IgD-negative memory B cell (primary cell): ENCODE results near the gene HNRNPA1. TPM values are rescaled to one million over a fixed set of nuclear protein-coding genes. Genes with fewer than 3 reads are reported as not detected.
A peak's percentile ranks its signal among the peaks of the same experiment; 100 is the strongest.
"Not testable (repeated sequence)": the region's sequence is repeated elsewhere in the genome, so short reads cannot be mapped to it uniquely, and the experiment has no call there.

ENCODE experiments used
- H3K27ac Mint-ChIP-seq, 3 donors: one replicate each; pipeline ENCODE4 v1.8.0; 2020 to 2022; ENCODE audit warnings: mild to moderate bottlenecking in 3 of 3, mixed read lengths in 3 of 3, moderate library complexity in 1 of 3
- H3K27me3 Mint-ChIP-seq: one replicate; pipeline ENCODE4 v1.8.0; 2021; ENCODE audit warnings: mixed read lengths
- H3K36me3 Mint-ChIP-seq: one replicate; pipeline ENCODE4 v1.8.0; 2020; ENCODE audit warnings: mild to moderate bottlenecking, mixed read lengths
- H3K4me1 Mint-ChIP-seq, 3 donors: one replicate each; pipeline ENCODE4 v1.8.0; 2020 to 2022; ENCODE audit warnings: mixed read lengths in 3 of 3, mild to moderate bottlenecking in 1 of 3
- H3K4me3 Mint-ChIP-seq, 4 donors: one replicate each; pipeline ENCODE4 v1.8.0; 2020 to 2022; ENCODE audit warnings: mild to moderate bottlenecking in 4 of 4, mixed read lengths in 4 of 4, moderate library complexity in 3 of 4
- H3K9me3 Mint-ChIP-seq, 3 donors: one replicate each; pipeline ENCODE4 v1.8.0; 2020 to 2021; ENCODE audit warnings: mixed read lengths in 3 of 3, mild to moderate bottlenecking in 1 of 3
- polyA plus RNA-seq: library from polyadenylated mRNA; unstranded; fragments of 300-500 nt; fragmentation: Illumina TruSeq; gene quantifications from one replicate; pipeline ENCODE4 v1.2.3, GENCODE V29; 2021

HNRNPA1 gene
- polyA plus RNA-seq, 1 donor from 2014 or later: 748 TPM

DNA sequence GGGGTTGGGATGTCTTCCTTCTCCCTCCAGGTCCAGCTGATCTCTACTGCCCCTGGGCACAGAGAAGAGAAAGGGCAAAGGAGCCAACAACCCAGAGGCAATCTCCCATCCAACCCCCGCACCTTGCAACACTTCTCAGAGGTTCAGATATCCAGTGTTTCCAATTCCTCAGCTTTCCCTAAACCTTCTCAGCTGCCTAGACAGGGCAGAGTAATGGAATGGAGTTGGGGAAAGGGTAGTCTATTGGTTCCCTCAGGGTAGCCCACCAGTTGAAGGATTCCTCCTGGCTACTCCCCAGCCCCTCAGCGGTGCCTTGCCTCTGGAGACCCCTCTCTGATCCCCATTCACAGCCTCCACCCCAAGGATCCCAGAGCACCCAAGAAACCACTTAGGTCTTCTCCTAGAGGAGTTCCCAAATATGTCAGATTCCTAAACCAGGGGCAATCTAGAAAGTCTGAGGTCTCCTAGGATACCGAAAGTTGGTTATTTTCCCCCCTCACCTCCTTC is 19.8 kb downstream of the HNRNPA1 start:
- no peak overlapping the region for H3K4me3 Mint-ChIP-seq
- H3K4me1 Mint-ChIP-seq: peaks cover 27 to 29% (median 28%) of the 10 kb centered on the region in 3 donors
- no peak overlapping the region for H3K27ac Mint-ChIP-seq
- H3K9me3 Mint-ChIP-seq: no peaks in the 10 kb centered on the region
- H3K27me3 Mint-ChIP-seq: peaks cover 53% of the 10 kb centered on the region
- H3K36me3 Mint-ChIP-seq: no peaks in the 10 kb centered on the region

DNA sequence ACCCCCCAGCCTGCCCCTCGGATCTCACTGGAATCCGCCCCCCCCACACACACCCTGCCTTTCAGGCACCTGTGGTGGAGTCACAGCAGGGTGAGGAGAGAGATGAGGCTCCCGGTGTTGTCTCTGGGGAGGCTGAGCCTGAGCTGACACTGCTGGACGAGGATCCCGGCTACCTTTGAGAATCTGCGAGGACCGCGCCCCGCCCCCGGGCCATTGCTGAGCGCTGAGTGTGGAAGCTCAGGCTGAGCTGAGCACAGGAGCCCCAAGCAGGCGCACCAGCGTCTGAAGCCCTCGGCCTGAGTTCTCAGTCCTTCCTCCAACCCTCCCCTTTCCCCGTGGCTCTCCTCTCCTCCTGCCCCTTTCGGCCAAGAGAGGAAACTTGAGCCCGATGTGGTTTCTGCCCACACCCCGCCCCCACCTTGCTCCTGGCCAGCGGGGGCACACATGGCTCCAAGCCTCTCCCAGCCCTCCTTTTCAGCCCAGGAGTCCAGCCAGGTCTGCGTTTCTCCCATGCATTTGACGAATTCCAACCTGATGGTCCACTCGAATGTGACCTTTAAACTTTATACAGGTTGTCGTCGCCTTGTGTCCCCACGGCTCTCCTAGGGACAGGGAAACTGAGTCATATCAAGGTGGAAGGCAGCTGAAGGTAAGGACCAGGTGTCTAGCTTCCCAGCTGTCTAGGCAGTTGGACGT is 20.4 kb downstream of the HNRNPA1 start, which contains the start of gene NFE2:
Gene NFE2 (minus strand): TSS at position 284 of the 696 bp plus-strand sequence. CDS start 5,767 bp downstream, outside the sequence.
- no peaks in the 10 kb centered on the region for H3K9me3 Mint-ChIP-seq
- H3K36me3 Mint-ChIP-seq: no peaks in the 10 kb centered on the region
- H3K4me1 Mint-ChIP-seq: peaks cover 27 to 29% (median 28%) of the 10 kb centered on the region in 3 donors
- peaks cover 53% of the 10 kb centered on the region for H3K27me3 Mint-ChIP-seq
- H3K4me3 Mint-ChIP-seq: peak within 1 kb of the TSS in 3 of 4 donors; percentile 4 to 75 (median 67)
- H3K27ac Mint-ChIP-seq: no peak within 1 kb of the TSS

DNA sequence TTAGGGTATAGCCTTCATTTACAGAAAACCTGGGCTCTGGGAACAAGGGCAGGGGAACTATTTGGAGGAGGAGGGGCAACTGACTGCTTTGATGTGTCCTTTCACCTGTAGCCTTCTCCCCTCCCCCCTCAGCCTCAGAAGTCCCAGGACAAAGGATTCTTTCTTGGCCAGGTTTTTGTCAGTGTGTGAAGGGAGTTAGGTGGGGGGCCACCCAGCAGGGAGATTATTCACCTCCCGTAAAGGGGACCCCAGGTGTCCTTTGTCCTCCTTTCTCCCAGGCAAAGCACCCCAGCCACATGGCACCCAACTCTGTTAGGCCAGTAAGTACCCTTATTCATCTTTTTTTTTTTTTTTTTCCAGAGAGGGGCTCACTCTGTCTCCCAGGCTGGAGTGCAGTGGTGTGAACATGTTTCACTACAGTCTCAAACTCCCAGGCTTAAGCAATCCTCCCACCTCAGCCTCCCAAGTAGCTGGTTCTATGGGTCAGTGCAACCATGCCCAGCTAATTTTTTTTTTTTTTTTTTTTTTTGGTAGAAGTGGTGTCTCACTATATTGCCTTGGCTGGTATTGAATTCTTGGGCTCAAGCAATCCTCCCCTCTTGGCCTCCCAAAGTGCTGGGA is 21.0 kb downstream of the HNRNPA1 start:
- peaks cover 27 to 29% (median 28%) of the 10 kb centered on the region in 3 donors for H3K4me1 Mint-ChIP-seq
- no peak overlapping the region for H3K27ac Mint-ChIP-seq
- no peaks in the 10 kb centered on the region for H3K36me3 Mint-ChIP-seq
- H3K4me3 Mint-ChIP-seq: peak overlapping the region in 1 of 4 donors; percentile 46
- peaks cover 52% of the 10 kb centered on the region for H3K27me3 Mint-ChIP-seq
- no peaks in the 10 kb centered on the region for H3K9me3 Mint-ChIP-seq

DNA sequence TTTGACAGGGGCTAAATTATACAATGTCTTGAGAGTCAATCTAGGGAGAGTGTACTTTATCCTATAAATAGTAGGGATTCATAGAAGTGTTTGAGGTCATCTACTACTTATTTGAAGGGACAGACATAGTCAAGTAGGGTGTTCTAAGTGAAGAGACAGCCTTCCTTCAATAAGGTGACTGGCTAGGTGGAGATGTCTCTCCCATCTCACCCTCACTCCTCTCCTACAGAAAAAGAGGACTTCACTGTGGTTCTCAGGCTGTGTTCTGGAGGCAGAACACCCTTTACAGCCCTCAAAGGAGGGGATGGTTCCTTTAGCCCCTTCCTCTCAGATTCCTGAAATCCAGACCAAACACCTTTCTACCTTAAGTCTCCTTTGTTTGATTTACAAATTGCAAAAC is 23.1 kb downstream of the HNRNPA1 start:
- Mint-ChIP-seq H3K4me3 (peak overlapping the region in 2 of 4 donors; percentile 19 to 64), H3K27me3 (peaks cover 51% of the 10 kb centered on the region)

DNA sequence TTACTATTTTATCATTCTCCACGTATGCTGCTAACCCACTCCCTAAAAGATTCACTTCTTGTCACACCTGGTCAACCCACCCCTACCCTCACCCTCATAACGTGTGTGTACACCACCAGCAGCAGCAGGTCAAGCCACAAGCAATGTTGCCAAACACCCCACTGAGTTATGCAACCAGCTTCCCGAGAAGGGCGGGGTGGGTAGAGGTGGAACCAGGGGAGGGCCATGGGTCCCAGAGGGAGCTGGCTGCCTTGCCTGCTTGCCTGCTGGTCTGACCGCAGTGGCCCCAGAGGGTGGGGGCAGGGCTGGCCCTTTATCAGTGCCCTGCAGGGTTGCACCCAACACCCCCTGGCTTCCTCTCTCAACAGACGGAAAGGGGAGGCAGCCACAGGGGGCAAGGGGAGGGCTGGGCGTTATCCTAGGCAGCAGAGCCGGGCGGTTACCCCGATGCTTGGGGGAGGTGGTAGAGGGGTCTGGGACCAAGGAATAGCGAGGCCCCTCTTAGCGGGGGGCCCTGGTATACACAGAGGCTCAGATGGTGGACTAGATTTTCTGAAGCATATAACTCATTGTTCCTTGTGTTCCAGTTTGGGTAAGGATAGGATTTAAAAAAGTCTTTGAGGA is 23.8 kb downstream of the HNRNPA1 start:
- H3K36me3 Mint-ChIP-seq: no peaks in the 10 kb centered on the region
- no peak overlapping the region for H3K27ac Mint-ChIP-seq
- H3K4me3 Mint-ChIP-seq: peak overlapping the region in 2 of 4 donors; percentile 64 to 83

More for the DNA sequence above, 23.1 kb downstream of the HNRNPA1 start:
- no peaks in the 10 kb centered on the region for H3K36me3 Mint-ChIP-seq
- no peak overlapping the region for H3K27ac Mint-ChIP-seq
- H3K9me3 Mint-ChIP-seq: no peaks in the 10 kb centered on the region
- H3K4me1 Mint-ChIP-seq: peaks cover 23 to 26% (median 26%) of the 10 kb centered on the region in 3 donors

DNA sequence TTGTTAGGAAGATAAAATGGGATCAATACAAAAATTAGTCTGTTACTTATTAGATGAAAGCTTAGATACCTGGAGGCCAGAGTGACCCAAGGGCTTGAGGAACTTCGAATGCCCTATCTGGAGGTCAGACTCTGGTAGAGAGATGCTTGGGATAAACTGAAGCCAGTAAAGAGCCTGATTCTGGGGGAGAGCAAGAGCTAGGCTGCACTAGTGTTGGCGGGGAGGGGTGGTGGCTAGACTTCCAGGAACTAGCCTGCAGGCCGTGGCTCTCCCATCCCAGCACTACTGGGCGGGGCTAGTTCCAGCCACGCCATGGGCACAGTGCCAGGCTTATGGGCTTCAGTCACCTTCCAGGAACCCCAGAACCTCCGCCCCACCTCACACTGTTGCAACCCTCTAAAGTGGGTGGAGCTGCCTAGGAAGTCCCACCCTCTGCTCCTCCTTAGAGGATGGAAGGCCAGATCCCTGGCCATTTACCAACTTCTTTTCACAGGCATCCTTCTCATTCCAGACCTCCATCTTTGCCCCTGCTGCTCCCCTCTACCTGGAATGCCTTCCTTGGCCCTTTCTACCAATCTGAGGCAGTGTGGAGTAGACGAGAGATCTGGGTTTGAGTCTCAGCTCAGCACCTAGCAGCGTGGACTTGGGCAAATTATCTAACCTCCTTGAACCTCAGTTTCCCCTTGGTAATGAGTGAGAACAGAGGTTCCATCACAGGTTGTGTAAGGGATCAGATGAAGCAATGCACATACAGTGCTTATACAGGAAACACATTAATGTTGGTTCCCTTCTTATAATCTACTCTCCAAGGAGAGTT is 26.6 kb downstream of the HNRNPA1 start:
- H3K9me3 Mint-ChIP-seq: no peaks in the 10 kb centered on the region
- peaks cover 24% of the 10 kb centered on the region for H3K27me3 Mint-ChIP-seq
- H3K27ac Mint-ChIP-seq: no peak overlapping the region
- H3K4me1 Mint-ChIP-seq: peaks cover 20 to 23% (median 22%) of the 10 kb centered on the region in 3 donors
- no peak overlapping the region for H3K4me3 Mint-ChIP-seq
- H3K36me3 Mint-ChIP-seq: no peaks in the 10 kb centered on the region

More for the DNA sequence above, 23.8 kb downstream of the HNRNPA1 start:
- Mint-ChIP-seq H3K27me3 (peaks cover 45% of the 10 kb centered on the region), H3K9me3 (no peaks in the 10 kb centered on the region), H3K4me1 (peaks cover 23 to 26% (median 26%) of the 10 kb centered on the region in 3 donors)

DNA sequence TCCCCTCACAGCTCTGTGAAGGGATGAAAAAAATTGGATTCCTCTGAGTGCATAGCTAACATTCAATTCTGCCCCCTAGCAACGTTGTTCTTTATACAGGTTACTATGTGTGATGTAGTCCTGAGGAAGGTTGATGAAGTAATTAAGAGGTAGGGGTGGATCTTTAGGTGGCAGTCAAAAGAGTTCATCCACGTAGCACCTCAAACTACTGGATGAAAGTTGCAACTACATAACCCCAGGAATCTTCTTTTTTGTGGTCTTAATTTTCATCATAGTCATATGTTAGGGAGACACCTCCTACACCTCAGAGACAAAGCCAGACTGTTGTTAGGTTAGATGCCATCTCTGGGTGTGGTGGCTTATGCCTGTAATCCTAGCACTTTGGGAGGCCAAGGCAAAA is 30.5 kb downstream of the HNRNPA1 start:
- no peaks in the 10 kb centered on the region for H3K9me3 Mint-ChIP-seq
- H3K4me1 Mint-ChIP-seq: peaks cover 0 to 4% (median 2%) of the 10 kb centered on the region in 3 donors
- H3K4me3 Mint-ChIP-seq: no peak overlapping the region
- no peak overlapping the region for H3K27ac Mint-ChIP-seq
- H3K36me3 Mint-ChIP-seq: peaks cover 3% of the 10 kb centered on the region
- H3K27me3 Mint-ChIP-seq: peaks cover 12% of the 10 kb centered on the region

DNA sequence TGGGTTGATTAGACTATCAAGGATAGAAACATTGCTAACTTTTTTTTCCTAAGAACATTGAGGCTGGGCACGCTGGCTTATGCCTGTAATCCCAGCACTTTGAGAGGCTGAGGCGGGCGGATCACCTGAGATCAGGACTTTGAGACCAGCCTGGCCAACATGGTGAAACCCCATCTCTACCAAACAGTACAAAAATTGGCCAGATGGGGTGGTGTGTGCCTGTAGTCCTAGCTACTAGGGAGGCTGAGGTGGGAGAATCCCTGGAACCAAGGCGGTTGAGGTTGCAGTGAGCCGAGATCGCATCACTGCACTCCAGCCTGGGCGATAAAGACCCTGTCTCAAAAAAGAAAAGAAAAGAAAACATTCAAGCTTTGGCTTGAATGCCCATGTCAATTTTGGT is 31.8 kb downstream of the HNRNPA1 start:
- not testable (repeated sequence) for H3K9me3 Mint-ChIP-seq, H3K27me3 Mint-ChIP-seq, H3K36me3 Mint-ChIP-seq, H3K4me1 Mint-ChIP-seq, H3K27ac Mint-ChIP-seq, H3K4me3 Mint-ChIP-seq

DNA sequence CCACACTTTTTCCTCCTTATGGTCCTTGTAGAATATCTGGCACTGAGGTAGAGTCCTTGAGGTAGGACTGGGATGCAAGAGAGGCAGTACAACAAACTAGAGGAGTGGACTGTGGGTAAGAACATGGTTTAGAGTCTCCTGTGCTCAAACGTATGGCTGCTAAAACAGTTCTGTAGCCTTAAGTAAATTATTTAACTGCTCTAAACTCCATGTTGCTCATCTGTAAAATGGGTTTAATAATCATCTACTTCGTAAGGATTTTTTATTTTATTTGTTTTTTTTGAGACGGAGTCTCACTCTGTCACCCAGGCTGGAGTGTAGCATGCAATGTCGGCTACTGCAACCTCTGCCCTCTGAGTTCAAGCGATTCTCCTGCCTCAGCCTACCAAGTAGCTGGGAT is 40.8 kb downstream of the HNRNPA1 start:
- Mint-ChIP-seq H3K4me3 (no peak overlapping the region), H3K9me3 (no peaks in the 10 kb centered on the region), H3K36me3 (peaks cover 1% of the 10 kb centered on the region), H3K4me1 (peaks cover 7 to 14% (median 9%) of the 10 kb centered on the region in 3 donors), H3K27me3 (no peaks in the 10 kb centered on the region), H3K27ac (no peak overlapping the region)

DNA sequence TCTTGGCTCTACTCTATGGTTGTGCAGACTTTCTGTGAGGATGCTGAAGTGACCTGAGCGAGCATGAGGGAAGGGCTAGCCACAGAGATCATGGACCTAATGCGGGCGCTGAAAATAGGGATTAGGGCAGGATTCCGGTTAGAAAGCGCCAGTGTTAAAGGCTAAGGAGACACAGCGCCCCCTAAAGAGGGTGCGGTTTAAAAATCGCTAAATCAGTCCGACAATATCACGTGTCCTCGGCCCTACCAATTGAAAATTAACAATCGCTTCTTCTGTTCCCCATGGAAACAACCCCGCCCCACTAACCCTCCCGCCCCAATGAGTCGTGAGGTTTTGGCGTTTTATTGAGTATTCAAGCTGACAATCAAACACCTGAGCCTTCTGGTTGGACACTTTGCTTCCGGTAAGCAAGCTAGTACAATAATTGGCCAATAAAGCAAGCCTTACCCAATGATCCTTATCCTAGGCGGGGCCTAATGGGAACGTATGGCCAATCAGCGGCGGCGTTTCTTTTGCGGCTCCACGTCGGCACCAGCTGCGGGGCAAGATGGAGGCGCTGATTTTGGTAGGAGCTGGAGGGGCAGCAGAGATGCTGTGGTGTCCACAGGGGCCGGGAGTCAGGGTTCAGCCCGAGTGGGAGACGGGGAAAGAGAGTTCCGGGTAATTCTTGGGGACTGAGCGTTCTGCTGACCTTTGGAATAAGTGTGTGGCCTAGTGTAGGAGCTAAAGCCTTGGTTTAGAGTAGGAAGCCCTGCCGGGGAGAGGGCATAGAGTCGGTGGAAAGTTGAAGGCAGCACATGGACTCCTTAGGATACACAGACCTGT is 44.3 kb downstream of the HNRNPA1 start, which contains the start of gene COPZ1:
Gene COPZ1 (plus strand): TSS at position 515 of the 825 bp plus-strand sequence. CDS start 33 bp downstream, at position 548.
- Mint-ChIP-seq H3K27me3 (no peaks in the 10 kb centered on the region), H3K9me3 (no peaks in the 10 kb centered on the region), H3K4me3 (peak within 1 kb of the TSS; percentile 97 to 100 (median 99)), H3K4me1 (peaks cover 12 to 19% (median 19%) of the 10 kb centered on the region in 3 donors), H3K27ac (peak within 1 kb of the TSS; percentile 88 to 100 (median 99)), H3K36me3 (peaks cover 1% of the 10 kb centered on the region)

DNA sequence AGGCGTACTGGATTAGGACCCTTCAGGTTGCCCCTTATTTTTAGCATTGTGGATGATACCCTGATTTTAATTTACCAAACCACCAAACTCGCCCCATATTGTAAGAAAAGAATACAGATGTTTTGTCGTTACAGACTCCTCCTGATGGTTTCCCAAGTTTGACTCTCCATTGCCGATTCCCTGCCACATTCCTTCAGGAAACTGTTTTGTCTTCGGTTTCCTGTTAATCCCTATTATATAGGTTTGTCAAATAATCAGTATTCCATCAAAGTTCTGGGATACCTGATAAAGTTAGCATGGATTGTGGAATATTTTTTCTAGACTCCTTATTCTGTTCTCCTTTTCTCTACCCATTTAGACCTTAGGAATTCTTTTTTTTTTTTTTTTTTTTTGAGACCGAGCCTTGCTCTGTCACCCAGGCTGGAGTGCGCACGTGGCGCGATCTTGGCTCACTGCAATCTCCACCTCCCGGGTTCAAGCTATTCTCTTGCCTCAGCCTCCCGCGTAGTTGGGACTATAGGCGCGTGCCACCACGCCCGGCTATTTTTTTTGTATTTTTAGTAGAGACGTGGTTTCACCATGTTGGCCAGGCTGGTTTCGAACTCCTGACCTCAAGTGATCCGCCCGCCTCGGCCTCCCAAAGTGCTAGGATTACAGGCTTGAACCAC is 45.0 kb downstream of the HNRNPA1 start:
- peaks cover 15 to 26% (median 20%) of the 10 kb centered on the region in 3 donors for H3K4me1 Mint-ChIP-seq
- not testable (repeated sequence) for H3K36me3 Mint-ChIP-seq, H3K9me3 Mint-ChIP-seq, H3K27me3 Mint-ChIP-seq
- peak overlapping the region; percentile 88 to 100 (median 99) for H3K27ac Mint-ChIP-seq
- peak overlapping the region; percentile 97 to 100 (median 99) for H3K4me3 Mint-ChIP-seq

DNA sequence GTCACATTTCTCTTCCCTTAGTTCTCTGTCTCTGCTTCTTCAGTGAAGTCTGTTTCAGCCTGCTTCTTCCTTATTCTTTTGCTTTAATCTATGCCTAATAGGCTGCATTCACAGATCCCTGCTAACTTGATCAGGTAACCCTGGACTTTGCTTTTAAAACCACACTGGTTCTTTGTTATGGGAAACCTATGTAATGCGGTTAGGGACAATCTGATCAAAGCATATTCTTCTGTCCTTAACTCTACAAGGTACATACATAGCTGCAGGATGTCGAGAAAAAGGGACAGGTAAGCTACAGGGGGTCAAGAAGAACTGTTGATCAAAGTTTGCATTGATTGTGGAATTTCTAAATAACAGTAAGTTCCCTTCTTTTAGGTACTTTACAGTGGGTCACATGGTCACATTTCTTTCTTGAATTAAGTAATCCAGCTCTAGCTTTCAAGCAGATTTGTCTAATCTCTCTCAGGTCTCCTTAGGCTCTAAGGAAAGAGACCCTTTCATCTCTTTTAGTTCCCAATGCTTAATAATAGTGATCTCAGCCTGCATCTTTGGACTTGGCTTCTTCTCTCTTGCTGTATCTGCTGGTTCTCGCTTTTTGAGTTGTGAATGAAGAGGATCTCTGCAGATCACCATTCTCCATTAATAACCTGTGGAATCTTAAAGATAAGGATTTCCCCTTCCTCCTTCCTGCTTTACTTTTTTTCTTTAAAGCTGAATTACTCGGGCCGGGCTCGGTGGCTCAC is 48.2 kb downstream of the HNRNPA1 start:
- Mint-ChIP-seq H3K9me3 (no peaks in the 10 kb centered on the region), H3K4me1 (peaks cover 18 to 33% (median 18%) of the 10 kb centered on the region in 3 donors), H3K27ac (peak overlapping the region in 2 of 3 donors; percentile 22 to 31), H3K4me3 (peak overlapping the region in 1 of 4 donors; percentile 37), H3K36me3 (peaks cover 1% of the 10 kb centered on the region), H3K27me3 (no peaks in the 10 kb centered on the region)

DNA sequence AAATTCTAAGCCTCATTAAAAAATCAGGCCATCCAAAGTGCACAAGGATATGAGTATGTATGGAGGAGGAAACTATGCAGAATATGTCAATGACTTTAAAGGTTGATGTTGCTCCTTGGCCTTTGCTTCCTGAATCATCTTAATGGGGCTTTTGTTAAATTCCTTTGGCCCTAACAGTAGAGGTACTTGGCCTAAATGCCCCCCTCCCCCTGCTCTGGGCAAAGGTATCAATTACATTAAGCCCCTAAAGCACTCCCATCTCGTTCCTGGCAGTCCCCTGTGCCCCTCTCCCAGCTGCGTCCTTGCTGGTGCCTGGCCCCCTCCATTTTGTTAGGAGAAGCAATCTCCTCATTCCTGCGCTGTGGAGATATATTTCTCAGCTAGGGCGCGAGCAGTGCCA is 49.2 kb downstream of the HNRNPA1 start:
- H3K9me3 Mint-ChIP-seq: no peaks in the 10 kb centered on the region
- peak overlapping the region in 1 of 3 donors; percentile 31 for H3K27ac Mint-ChIP-seq
- H3K4me3 Mint-ChIP-seq: peak overlapping the region in 1 of 4 donors; percentile 37
- peaks cover 1% of the 10 kb centered on the region for H3K36me3 Mint-ChIP-seq
- H3K27me3 Mint-ChIP-seq: no peaks in the 10 kb centered on the region
- H3K4me1 Mint-ChIP-seq: peaks cover 14 to 31% (median 16%) of the 10 kb centered on the region in 3 donors
